Activated T-cell treated with anti-CD3 and anti-CD28 coated beads for 48 hours (primary cell): ENCODE data around the gene CCDC154.

Source experiments
- DNase-seq: peaks from one replicate; pipeline ENCODE4 v3.0.0-alpha.2; 2020; ENCODE audit warnings: low read depth

CCDC154 gene

GRCh38 chr16:1392826-1393225 lies 51.5 kb downstream of the CCDC154 start:
- no peak for DNase-seq

GRCh38 chr16:1390239-1390779 lies 54.0 kb downstream of the CCDC154 start:
- DNase-seq, result no peak

GRCh38 chr16:1389762-1390161 lies 54.6 kb downstream of the CCDC154 start:
- no peak for DNase-seq

DNA sequence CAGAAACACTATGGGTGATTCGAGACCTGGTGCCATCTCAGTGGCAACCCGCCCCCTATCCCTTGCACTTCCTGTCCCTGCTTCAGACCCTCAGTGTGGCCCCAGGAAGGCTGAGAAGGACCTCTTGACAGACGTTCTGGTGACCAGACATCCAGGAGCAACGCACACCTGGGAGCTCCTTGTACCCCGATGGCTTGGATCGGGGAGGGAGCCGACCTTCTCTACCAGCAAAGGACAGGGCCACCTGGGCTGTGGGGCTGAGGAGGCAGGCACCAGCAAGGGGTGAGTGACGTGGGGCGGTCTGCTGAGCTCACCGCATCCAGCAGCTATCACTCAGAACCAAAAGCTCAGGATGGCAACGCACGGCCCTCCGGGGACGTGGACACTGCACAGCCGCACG lies 57.0 kb downstream of the CCDC154 start:
- DNase-seq, result no peak

DNA sequence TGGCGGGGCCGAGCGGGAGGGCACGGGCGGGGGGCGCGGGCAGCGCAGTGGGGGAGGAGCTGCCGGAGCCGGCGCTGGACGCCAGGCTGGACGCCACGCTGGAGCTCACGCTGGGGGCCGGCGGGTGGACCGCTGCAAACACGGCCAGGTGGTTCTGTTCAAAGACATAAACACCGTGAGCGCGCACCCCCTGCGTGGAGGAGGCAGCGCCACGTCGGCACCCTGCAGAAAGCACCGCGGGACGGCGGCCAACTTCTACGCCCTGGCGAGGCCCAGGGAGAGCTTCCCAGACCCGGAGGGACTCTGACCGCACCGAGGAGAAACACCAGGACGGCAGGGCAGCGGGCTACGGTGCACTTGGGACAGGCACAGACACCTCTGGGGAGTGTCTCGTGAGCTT lies 59.1 kb downstream of the CCDC154 start:
- DNase-seq, result no peak
